ENCODE data around the gene TUSC2. TPM values are rescaled to one million over a fixed set of nuclear protein-coding genes. Genes with fewer than 3 reads are reported as not detected.

TUSC2 gene
- polyA plus RNA-seq, 2 donors = 14.2 to 34.6 TPM

DNA sequence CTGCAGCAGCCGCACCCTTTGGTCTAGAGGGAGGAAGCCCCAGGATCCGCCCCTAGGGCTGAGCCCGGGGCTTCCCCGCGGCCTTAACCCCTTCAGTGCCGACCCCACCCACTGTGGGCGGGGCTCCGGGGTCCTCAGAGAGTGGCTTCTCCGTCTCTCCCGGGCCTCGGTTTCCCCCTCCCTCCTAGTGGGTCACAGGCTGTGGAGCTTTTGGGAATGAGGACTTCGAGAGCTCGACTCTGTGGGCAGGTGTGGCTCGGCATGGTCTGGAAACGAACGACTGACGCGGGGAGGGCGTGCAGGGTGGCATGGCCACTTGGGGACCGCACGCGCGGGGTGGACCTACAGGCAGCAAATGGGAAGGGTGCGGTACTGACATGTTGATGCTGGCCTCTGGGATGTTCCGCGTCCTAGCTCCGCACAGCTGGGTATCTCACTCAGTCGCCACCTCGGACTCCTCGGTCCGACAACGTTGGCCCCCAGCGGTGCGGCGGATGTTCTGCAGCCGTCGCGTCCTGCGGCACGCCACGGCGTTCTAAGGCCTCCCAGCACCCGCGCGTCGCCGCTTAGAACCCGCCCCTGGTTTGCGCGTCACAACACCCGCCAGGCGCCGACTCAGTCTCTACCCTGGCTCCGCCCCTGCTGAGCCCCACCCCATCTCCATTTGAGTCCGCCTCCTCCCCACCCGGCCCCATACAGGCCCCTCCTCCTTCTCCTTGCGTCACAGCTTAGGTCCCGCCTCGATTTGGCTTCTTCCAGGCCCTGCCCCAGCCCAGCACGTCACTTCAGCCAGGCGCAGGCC, 29.0 kb downstream of the TUSC2 start, which contains the start of the genes HYAL3 and NAA80:
HYAL3 (minus strand) TSS at position 570 of the 802 bp plus-strand sequence. CDS start 3,803 bp downstream, outside the sequence.
NAA80 (minus strand) TSS at position 570 of the 802 bp plus-strand sequence. CDS start 1,942 bp downstream, outside the sequence.
- 0% methylated on average over 61 of the region's 61 CpGs for WGBS, 2 donors
- Histone ChIP-seq H3K27ac (ENCODE audit: low read depth in 2 of 2, low read length in 1 of 2) (peak within 1 kb of the TSS; percentile 88 to 98), H3K27me3 (ENCODE audit: control insufficient read depth in 1 of 2, insufficient read depth in 2 of 2, low read length in 2 of 2) (no peaks in the 10 kb centered on the region), H3K36me3 (ENCODE audit: control insufficient read depth in 2 of 2, insufficient read depth in 2 of 2, low read length in 1 of 2) (peaks cover 0 to 4% of the 10 kb centered on the region in 2 donors), H3K9me3 (ENCODE audit: control insufficient read depth in 2 of 2, insufficient read depth in 1 of 2, low read depth in 1 of 2, low read length in 1 of 2) (no peaks in the 10 kb centered on the region), H3K4me1 (ENCODE audit: control insufficient read depth in 2 of 2, insufficient read depth in 2 of 2, low read length in 1 of 2) (peaks cover 9 to 29% of the 10 kb centered on the region in 2 donors), H3K4me3 (ENCODE audit: low read depth in 1 of 2, low read length in 2 of 2) (peak within 1 kb of the TSS; percentile 59 to 62)

DNA sequence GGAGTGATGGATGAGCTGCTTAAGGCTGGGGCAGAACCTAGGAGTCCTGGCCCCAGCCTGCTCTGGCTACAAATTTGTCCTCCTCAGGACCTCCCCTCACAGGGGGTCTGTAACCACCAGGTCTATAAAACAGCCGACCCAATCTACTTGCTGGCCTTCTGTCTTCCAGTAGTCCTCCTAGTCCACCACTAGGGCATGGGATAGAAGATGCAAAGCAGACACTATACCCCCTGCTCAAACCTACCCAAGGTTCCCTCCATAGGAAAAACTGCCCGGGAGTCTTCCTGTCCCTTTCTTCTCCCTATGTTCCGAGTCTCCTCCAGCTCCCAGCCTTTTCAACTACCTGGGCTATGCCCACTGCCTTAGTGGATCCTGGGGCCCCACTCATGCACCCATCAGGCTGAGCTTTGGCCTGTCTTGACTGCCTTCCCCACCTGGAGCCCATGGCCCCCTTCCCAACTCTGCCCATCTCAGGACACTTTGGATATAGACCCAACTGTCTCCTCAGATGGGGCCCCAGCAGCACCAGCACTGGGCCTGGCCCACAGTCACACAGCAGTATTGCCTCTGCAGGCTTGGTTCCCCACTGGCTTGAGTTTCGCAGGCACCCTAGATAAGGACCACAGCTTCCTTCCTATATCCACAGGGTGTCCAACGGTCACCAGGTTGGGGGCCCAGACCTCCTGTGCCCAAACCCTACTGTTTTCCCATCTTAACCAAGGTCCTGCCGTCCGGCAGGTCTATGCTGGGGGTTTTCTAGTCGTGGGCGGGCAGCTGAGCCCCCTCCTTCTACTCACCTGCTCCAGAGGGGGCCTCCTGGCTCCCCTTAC, 29.9 kb downstream of the TUSC2 start:
- Histone ChIP-seq H3K36me3 (ENCODE audit: control insufficient read depth in 2 of 2, insufficient read depth in 2 of 2, low read length in 1 of 2) (peaks cover 0 to 4% of the 10 kb centered on the region in 2 donors), H3K4me3 (ENCODE audit: low read depth in 1 of 2, low read length in 2 of 2) (peak overlapping the region; percentile 59 to 62), H3K27ac (ENCODE audit: low read depth in 2 of 2, low read length in 1 of 2) (peak overlapping the region; percentile 81 to 98), H3K27me3 (ENCODE audit: control insufficient read depth in 1 of 2, insufficient read depth in 2 of 2, low read length in 2 of 2) (no peaks in the 10 kb centered on the region), H3K4me1 (ENCODE audit: control insufficient read depth in 2 of 2, insufficient read depth in 2 of 2, low read length in 1 of 2) (peaks cover 5 to 27% of the 10 kb centered on the region in 2 donors), H3K9me3 (ENCODE audit: control insufficient read depth in 2 of 2, insufficient read depth in 1 of 2, low read depth in 1 of 2, low read length in 1 of 2) (no peaks in the 10 kb centered on the region)
- 47% methylated on average over 9 of the region's 9 CpGs for WGBS, 2 donors

DNA sequence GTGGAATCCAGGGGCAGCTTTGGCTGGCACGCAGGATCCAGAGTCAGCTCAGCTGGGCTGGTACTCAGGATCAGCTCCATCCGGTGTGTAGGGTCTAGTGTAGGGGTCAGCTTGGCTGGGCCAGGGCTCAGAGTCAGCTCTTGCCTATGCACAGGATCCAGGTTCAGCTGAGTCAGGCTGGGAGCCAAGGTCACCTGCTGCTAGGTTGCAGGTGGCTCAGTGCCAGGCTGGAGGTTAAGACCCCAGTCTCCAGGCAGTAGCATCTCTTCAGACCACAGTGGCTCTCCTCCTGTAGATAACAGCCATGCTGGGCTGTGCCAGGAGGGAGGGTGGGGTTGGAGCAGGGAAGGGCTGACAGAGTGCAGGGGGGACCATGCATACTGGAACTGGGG, 30.6 kb downstream of the TUSC2 start:
- H3K4me3 ChIP-seq (ENCODE audit: low read depth in 1 of 2, low read length in 2 of 2) = no peak overlapping the region
- peaks cover 5 to 28% of the 10 kb centered on the region in 2 donors for H3K4me1 ChIP-seq (ENCODE audit: control insufficient read depth in 2 of 2, insufficient read depth in 2 of 2, low read length in 1 of 2)
- no peak overlapping the region for H3K27ac ChIP-seq (ENCODE audit: low read depth in 2 of 2, low read length in 1 of 2)
- 80 to 88% methylated on average over 2 of the region's 2 CpGs for WGBS, 2 donors
- H3K36me3 ChIP-seq (ENCODE audit: control insufficient read depth in 2 of 2, insufficient read depth in 2 of 2, low read length in 1 of 2) = peaks cover 0 to 4% of the 10 kb centered on the region in 2 donors
- no peaks in the 10 kb centered on the region for H3K9me3 ChIP-seq (ENCODE audit: control insufficient read depth in 2 of 2, insufficient read depth in 1 of 2, low read depth in 1 of 2, low read length in 1 of 2)
- no peaks in the 10 kb centered on the region for H3K27me3 ChIP-seq (ENCODE audit: control insufficient read depth in 1 of 2, insufficient read depth in 2 of 2, low read length in 2 of 2)

DNA sequence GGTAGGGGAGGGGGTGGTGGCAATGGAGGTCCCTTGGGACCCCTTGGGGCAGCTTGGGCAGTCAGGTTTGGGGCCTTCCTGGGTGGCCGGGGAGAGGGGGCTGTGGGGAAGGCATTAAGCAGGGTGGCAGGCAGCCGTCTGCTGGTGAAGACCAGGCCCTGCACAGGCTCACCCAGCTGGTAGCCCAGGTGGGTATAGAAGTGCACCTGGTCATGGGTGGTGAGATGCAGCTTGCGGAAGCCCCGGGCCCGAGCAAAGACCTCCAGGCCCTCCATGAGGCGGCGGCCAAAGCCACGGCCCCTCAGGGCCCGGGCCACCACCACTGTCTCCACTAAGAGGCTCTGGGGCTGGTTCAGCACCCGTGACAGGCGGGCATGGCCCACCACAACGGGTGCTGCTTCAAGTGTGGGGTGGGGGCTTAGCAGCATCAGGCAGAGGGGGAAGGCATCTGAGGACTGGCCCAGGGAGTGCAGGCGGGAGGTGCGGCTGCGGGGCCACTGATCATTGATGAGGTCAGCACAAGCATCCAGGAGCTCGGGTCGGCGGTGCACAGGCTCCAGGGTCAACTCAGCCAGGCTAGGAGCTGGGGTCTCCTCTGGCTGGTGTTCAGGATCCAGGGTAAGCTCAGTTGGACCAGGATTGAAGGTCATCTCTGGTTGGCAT, 31.2 kb downstream of the TUSC2 start:
- WGBS, 2 donors = 93 to 94% methylated on average over 17 to 18 of the region's 18 CpGs
- Histone ChIP-seq H3K4me3 (ENCODE audit: low read depth in 1 of 2, low read length in 2 of 2) (no peak overlapping the region), H3K36me3 (ENCODE audit: control insufficient read depth in 2 of 2, insufficient read depth in 2 of 2, low read length in 1 of 2) (peaks cover 0 to 4% of the 10 kb centered on the region in 2 donors), H3K4me1 (ENCODE audit: control insufficient read depth in 2 of 2, insufficient read depth in 2 of 2, low read length in 1 of 2) (peaks cover 2 to 26% of the 10 kb centered on the region in 2 donors), H3K27ac (ENCODE audit: low read depth in 2 of 2, low read length in 1 of 2) (no peak overlapping the region), H3K27me3 (ENCODE audit: control insufficient read depth in 1 of 2, insufficient read depth in 2 of 2, low read length in 2 of 2) (no peaks in the 10 kb centered on the region), H3K9me3 (ENCODE audit: control insufficient read depth in 2 of 2, insufficient read depth in 1 of 2, low read depth in 1 of 2, low read length in 1 of 2) (no peaks in the 10 kb centered on the region)

DNA sequence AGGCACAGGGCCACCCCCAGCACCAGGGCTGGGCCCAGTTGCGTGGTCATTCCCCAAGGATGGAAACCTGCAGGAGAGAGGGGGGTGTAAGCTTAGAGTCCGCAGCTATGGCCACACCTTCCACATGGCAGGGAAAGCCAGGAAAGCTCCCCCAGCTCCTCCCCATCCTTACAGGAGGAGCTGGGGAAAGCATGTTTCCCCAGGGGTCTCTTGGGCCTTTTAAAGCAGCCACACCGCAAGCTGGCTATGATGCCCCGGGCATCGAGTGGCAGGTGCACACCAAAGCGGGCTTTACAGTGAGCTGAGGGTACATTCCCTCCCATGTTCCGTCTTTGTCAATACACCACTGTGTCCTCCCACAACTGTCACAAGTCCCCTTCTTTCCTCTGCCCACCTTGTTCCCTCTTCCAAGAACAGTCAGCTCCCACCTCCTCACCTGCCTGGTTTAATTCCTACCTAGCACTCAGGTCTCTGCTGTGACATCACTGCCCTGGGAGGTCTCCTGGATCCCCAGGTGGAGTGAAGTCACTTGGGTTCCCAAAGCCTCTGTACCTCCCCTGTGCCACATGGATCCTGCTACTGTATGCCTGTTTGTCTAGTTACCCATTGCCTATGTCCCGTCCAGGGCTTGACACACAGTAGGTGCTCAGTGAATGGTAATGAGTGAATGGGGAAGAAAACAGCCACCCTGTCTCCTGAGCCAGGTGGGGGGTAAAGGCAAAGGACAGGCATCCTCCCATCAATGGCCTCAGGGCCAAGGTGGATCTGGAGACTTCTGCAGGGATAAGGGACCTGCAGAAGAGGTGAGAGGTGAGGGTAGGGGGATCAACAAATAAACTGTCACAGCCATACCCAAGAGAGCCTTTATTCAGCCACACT, 32.2 kb downstream of the TUSC2 start:
- no peaks in the 10 kb centered on the region for H3K27me3 ChIP-seq (ENCODE audit: control insufficient read depth in 1 of 2, insufficient read depth in 2 of 2, low read length in 2 of 2)
- peaks cover 0 to 4% of the 10 kb centered on the region in 2 donors for H3K36me3 ChIP-seq (ENCODE audit: control insufficient read depth in 2 of 2, insufficient read depth in 2 of 2, low read length in 1 of 2)
- H3K4me3 ChIP-seq (ENCODE audit: low read depth in 1 of 2, low read length in 2 of 2) = no peak overlapping the region
- no peaks in the 10 kb centered on the region for H3K9me3 ChIP-seq (ENCODE audit: control insufficient read depth in 2 of 2, insufficient read depth in 1 of 2, low read depth in 1 of 2, low read length in 1 of 2)
- H3K27ac ChIP-seq (ENCODE audit: low read depth in 2 of 2, low read length in 1 of 2) = no peak overlapping the region
- WGBS, 2 donors = 86% methylated on average over 8 of the region's 8 CpGs
- peaks cover 2 to 31% of the 10 kb centered on the region in 2 donors for H3K4me1 ChIP-seq (ENCODE audit: control insufficient read depth in 2 of 2, insufficient read depth in 2 of 2, low read length in 1 of 2)

DNA sequence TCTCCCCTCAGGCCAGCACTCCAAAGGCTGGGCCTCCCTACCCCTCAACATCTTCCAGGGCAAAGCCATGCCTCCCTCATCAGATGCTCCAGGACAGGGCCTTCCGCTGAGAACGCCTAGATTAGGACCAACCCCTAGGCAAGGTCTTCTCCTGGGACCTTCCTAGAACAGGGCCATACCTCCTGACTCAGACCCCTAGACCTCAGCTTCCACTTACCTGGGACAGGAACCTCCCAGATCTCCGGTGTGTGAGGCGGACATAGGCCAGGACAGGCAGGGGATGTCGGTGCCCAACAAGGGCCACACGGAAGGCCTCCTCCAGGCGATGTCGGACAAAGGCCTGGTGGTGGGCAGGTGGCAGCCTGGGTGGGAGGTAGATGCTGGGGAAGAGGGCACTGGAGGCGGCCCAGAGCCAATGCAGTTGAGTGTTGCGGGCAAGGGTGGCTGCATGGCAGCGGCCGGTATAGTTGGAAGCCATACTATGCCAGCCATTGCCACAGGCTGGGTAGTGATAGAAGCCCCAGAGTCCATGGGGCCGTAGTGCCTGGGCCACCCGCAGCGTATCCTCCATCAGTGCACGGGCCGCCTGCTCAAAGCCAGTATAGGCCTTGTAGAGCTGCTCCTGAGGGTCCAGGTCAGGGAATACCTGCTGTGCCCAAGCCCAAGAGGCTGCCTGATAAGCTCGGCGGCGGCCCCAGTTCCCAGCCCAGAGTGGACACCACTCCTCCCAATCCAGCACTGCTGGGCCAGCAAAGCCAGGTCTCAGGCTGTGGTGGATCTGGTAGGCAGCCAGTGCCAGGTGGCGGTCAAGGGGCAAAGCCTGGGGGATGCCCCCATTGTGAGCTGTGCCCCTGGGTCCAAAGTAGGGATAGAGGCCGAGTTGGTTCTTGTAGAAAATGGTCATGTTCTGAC, 33.3 kb downstream of the TUSC2 start:
- Histone ChIP-seq H3K27ac (ENCODE audit: low read depth in 2 of 2, low read length in 1 of 2) (no peak overlapping the region), H3K36me3 (ENCODE audit: control insufficient read depth in 2 of 2, insufficient read depth in 2 of 2, low read length in 1 of 2) (peaks cover 4 to 11% of the 10 kb centered on the region in 2 donors), H3K27me3 (ENCODE audit: control insufficient read depth in 1 of 2, insufficient read depth in 2 of 2, low read length in 2 of 2) (no peaks in the 10 kb centered on the region), H3K4me1 (ENCODE audit: control insufficient read depth in 2 of 2, insufficient read depth in 2 of 2, low read length in 1 of 2) (peaks cover 2 to 22% of the 10 kb centered on the region in 2 donors), H3K4me3 (ENCODE audit: low read depth in 1 of 2, low read length in 2 of 2) (no peak overlapping the region), H3K9me3 (ENCODE audit: control insufficient read depth in 2 of 2, insufficient read depth in 1 of 2, low read depth in 1 of 2, low read length in 1 of 2) (no peaks in the 10 kb centered on the region)
- 92 to 94% methylated on average over 22 of the region's 22 CpGs for WGBS, 2 donors

DNA sequence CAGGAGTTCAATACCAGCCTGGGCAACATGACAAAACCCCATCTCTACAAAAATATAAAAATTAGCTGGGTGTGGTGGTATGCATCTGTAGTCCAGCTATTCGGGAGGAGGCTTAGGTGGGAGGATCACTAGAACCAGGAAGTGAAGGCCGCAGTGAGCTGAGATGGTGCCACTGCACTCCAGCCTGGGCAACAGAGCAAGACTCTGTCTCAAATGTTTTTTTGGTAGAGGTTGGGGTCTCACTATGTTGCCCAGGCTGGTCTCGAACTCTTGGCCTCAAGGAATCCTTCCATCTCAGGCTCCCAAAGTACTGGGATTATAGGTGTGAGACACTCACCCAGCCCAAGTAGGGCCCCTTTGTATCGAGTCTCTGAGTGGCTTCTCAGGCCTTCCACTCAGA, 33.9 kb downstream of the TUSC2 start:
- no peaks in the 10 kb centered on the region for H3K9me3 ChIP-seq (ENCODE audit: control insufficient read depth in 2 of 2, insufficient read depth in 1 of 2, low read depth in 1 of 2, low read length in 1 of 2)
- no peaks in the 10 kb centered on the region for H3K27me3 ChIP-seq (ENCODE audit: control insufficient read depth in 1 of 2, insufficient read depth in 2 of 2, low read length in 2 of 2)
- H3K4me1 ChIP-seq (ENCODE audit: control insufficient read depth in 2 of 2, insufficient read depth in 2 of 2, low read length in 1 of 2) = peaks cover 2 to 22% of the 10 kb centered on the region in 2 donors
- H3K4me3 ChIP-seq (ENCODE audit: low read depth in 1 of 2, low read length in 2 of 2) = no peak overlapping the region
- 86 to 92% methylated on average over 4 of the region's 4 CpGs for WGBS, 2 donors
- no peak overlapping the region for H3K27ac ChIP-seq (ENCODE audit: low read depth in 2 of 2, low read length in 1 of 2)
- peaks cover 8 to 17% of the 10 kb centered on the region in 2 donors for H3K36me3 ChIP-seq (ENCODE audit: control insufficient read depth in 2 of 2, insufficient read depth in 2 of 2, low read length in 1 of 2)

All from esophagus (tissue), 2 donors.